Common myeloid progenitor, CD34-positive (primary cell): ENCODE data around the gene GALNT13.

ENCODE experiments used
- CTCF ChIA-PET: fragments of 350-600 bp; sonication (Branson Sonifier 250); formaldehyde crosslinking; loops from one replicate; lab custom pipeline; 2021; ENCODE audit warnings: antibody characterized with exemption; lab: Charles Lee
- POLR2A ChIA-PET: fragments of 350-600 bp; sonication (Branson Sonifier 250); formaldehyde crosslinking; loops from one replicate; lab custom pipeline; 2021; ENCODE audit warnings: antibody characterized with exemption; lab: Charles Lee
- DNase-seq, 3 donors: peaks; one replicate each; pipeline versions ENCODE4 v3.0.0 to v3.0.0-alpha.2; 2013
- H3K27ac ChIP-seq, 2 experiments: 1 replicate in 1 of 2; 2 replicates in 1 of 2; pipeline ENCODE4 v1.7.0; 2013; ENCODE audit warnings: inconsistent platforms in 2 of 2, low read length in 2 of 2, mild to moderate bottlenecking in 2 of 2, low read depth in 1 of 2, moderate library complexity in 1 of 2; ENCODE audit not compliant: severe bottlenecking in 2 of 2, insufficient read depth in 1 of 2, poor library complexity in 1 of 2
- H3K27me3 ChIP-seq, 5 experiments: replicated peaks in 2 of 5; 1 replicate in 3 of 5; 2 replicates in 2 of 5; pipeline versions ENCODE4 v1.6.1 to v1.7.0; 2013; ENCODE audit warnings: low read length in 4 of 5, mild to moderate bottlenecking in 2 of 5, moderate library complexity in 2 of 5, inconsistent platforms in 1 of 5; ENCODE audit not compliant: insufficient read depth in 5 of 5, control insufficient read depth in 4 of 5
- H3K36me3 ChIP-seq, 4 experiments: 1 replicate in 2 of 4; 2 replicates in 2 of 4; pipeline versions ENCODE4 v1.6.1 to v1.7.0; 2013; ENCODE audit warnings: low read length in 3 of 4, control low read depth in 1 of 4, mild to moderate bottlenecking in 1 of 4; ENCODE audit not compliant: control insufficient read depth in 4 of 4, insufficient read depth in 4 of 4
- H3K4me1 ChIP-seq, 4 experiments: 1 replicate in 3 of 4; 2 replicates in 1 of 4; pipeline versions ENCODE4 v1.6.1 to v1.7.1; 2013; ENCODE audit warnings: low read length in 3 of 4, mild to moderate bottlenecking in 3 of 4, control low read depth in 1 of 4, inconsistent platforms in 1 of 4, moderate library complexity in 1 of 4; ENCODE audit not compliant: control insufficient read depth in 4 of 4, insufficient read depth in 4 of 4; ENCODE audit errors: control extremely low read depth in 1 of 4
- H3K4me3 ChIP-seq, 7 experiments: 1 replicate in 4 of 7; 2 replicates in 3 of 7; pipeline versions ENCODE4 v1.5.1 to v1.7.0; 2013; ENCODE audit warnings: mild to moderate bottlenecking in 7 of 7, low read length in 6 of 7, moderate library complexity in 6 of 7, inconsistent platforms in 2 of 7, low read depth in 2 of 7, control low read depth in 1 of 7; ENCODE audit not compliant: insufficient read depth in 4 of 7, control insufficient read depth in 1 of 7; ENCODE audit errors: extremely low read depth in 1 of 7
- H3K9me3 ChIP-seq, 5 experiments: 1 replicate in 4 of 5; 2 replicates in 1 of 5; pipeline versions ENCODE4 v1.6.1 to v1.7.1; 2013; ENCODE audit warnings: low read length in 4 of 5, mild to moderate bottlenecking in 2 of 5, inconsistent platforms in 1 of 5, low read depth in 1 of 5, moderate library complexity in 1 of 5; ENCODE audit not compliant: control insufficient read depth in 4 of 5, insufficient read depth in 2 of 5; ENCODE audit errors: control extremely low read depth in 1 of 5
- WGBS: methylation state at CpG from one replicate; pipeline ENCODE4 v1.1.5; 2013; ENCODE audit not compliant: insufficient coverage; 5-methylcytosine and 5-hydroxymethylcytosine counted together

The GALNT13 gene

DNA sequence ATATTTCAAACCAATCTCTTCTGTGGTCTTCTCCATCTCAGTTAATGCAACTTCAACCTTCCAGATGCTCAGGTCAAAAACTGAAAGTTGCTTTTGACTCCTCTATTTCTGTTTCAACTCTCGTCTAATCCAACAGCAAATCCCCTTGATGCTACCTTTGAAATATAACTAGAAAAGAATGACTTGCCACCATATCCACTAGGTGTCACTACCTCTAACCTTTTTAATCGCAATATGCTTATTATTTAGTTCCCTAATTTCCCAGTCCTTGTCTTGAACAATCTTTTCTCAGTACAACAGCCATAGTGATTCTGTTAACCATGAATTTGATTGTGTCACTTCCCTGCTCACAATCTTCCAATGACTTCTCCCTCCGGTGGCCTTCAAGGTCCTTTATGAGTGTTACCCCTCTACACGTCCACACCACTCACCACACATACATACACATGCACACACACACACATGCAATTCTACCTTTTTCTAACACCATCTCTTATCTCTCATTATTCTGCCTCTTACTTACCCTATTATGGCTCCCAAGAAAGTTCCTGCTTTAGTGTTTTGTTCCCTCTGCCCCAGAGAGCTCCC is 581.3 kb downstream of the GALNT13 start:
- Histone ChIP-seq H3K27me3 (no peaks in the 10 kb centered on the region), H3K27ac (no peak overlapping the region), H3K4me3 (no peak overlapping the region), H3K4me1 (peaks cover 0 to 5% (median 2%) of the 10 kb centered on the region in 4 experiments), H3K9me3 (no peaks in the 10 kb centered on the region), H3K36me3 (no peaks in the 10 kb centered on the region)
- CTCF ChIA-PET: interaction anchor here (1.1 to 1.4 kb wide), 4 partner anchors 13 to 23 kb away, joined by 3 to 8 read pairs (median 4); no protein-coding TSS in a partner anchor
- peak; percentile 62 to 72 (median 71) for DNase-seq
- 45% methylated on average over 4 of the region's 4 CpGs for WGBS
- POLR2A ChIA-PET: no interaction called here

DNA sequence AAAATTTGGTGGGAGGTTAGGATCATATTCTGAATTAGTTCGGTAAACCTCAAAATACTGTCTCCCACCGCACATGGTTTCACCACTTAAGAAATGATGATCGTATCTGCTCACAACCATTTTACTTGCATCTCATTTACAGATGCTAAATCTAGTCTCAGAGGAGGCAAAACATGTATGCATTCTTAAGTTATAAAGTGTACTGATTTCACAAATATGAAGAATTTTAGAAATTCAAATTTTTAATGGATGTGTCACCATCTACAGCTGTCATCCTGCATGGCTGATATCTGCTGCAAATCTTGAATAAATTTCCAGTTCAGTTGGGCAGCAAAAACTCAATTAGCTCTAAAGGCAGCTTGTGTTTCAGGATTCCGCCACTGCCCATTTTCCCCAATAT is 583.4 kb downstream of the GALNT13 start:
- POLR2A ChIA-PET: no interaction called here
- peak overlapping the region in 2 of 7 experiments; percentile 35 to 59 for H3K4me3 ChIP-seq
- H3K27ac ChIP-seq: no peak overlapping the region
- H3K4me1 ChIP-seq: peaks cover 0 to 5% (median 2%) of the 10 kb centered on the region in 4 experiments
- H3K9me3 ChIP-seq: no peaks in the 10 kb centered on the region
- CTCF ChIA-PET: interaction anchor here (1.8 kb wide), 1 partner anchor 13 kb away, joined by 4 read pairs; no protein-coding TSS in a partner anchor
- H3K36me3 ChIP-seq: no peaks in the 10 kb centered on the region
- DNase-seq: no peak
- WGBS: 100% methylated on average over 1 of the region's 4 CpGs
- no peaks in the 10 kb centered on the region for H3K27me3 ChIP-seq

DNA sequence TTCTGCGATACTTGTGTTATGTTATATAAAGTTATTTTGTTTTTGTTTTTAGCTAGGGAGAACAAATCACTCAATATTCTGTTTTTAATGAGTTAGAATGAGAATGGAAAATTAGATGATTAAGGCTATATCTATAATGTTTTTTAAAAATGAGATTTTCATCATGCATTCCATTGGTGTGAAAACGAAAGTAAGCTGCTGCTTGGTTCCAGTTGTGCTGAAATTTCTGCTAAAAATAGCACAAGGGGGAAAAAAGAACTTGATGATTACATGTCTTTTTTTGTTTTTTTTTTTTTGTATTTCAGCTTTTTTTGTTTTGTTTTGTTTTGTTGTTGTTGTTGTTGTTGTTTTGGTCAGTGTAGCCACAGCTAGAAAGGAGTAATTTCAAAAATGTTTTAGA is 584.1 kb downstream of the GALNT13 start:
- H3K9me3 ChIP-seq: no peaks in the 10 kb centered on the region
- H3K4me3 ChIP-seq: peak overlapping the region in 6 of 7 experiments; percentile 19 to 59 (median 36)
- ChIA-PET POLR2A (no interaction called here), CTCF (interaction anchor here (1.8 kb wide), 1 partner anchor 14 kb away, joined by 4 read pairs; no protein-coding TSS in a partner anchor)
- peak overlapping the region in 1 of 2 experiments; percentile 17 for H3K27ac ChIP-seq
- H3K27me3 ChIP-seq: no peaks in the 10 kb centered on the region
- H3K4me1 ChIP-seq: peaks cover 0 to 5% (median 2%) of the 10 kb centered on the region in 4 experiments
- peak in 2 of 3 donors; percentile 56 to 72 for DNase-seq
- H3K36me3 ChIP-seq: no peaks in the 10 kb centered on the region
- WGBS: 0% methylated on average over 1 of the region's 2 CpGs

DNA sequence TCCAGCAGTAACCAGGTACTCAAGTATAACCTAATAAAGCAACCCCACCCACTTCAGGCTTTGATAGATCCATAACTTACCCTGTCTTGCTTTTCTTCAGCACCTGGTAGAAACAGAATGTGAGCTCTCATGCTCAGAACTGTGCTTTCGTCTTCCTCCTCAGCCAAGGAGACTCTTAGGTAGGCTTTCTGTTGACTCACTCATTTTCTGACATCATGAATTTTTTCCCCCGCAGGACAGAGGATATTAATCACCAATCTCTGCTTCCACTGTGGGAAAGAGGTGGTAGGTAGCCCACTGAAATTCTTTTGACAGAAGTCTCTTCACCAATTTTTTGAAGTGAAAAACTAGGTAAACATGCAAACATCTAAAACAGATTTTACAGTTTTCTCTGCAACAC is 585.6 kb downstream of the GALNT13 start:
- peak in 1 of 3 donors; percentile 5 for DNase-seq
- ChIA-PET CTCF (no interaction called here), POLR2A (no interaction called here)
- Histone ChIP-seq H3K36me3 (no peaks in the 10 kb centered on the region), H3K9me3 (no peaks in the 10 kb centered on the region), H3K27ac (no peak overlapping the region), H3K4me3 (no peak overlapping the region), H3K27me3 (no peaks in the 10 kb centered on the region), H3K4me1 (peaks cover 0 to 5% (median 2%) of the 10 kb centered on the region in 4 experiments)
- 100% methylated on average over 1 of the region's 2 CpGs for WGBS

DNA sequence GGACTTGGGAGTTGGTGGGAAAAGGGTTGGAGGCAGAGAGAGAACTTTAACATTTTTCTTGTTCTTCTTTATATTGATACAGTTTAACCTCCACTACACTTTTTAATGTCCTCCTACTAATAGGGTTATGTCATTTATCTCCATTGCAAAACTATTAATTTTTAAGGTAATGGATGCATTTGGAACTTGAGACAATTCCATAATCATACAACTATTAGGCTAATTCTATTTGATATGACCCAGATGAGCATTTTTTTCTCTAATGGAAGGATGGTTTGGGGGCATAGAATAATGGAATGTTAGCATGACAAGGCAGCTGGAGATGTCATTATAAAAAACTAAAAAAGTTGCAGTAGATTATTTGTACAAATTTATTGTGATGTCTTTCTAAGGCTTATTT is 587.6 kb downstream of the GALNT13 start:
- CTCF ChIA-PET: no interaction called here
- POLR2A ChIA-PET: no interaction called here
- H3K9me3 ChIP-seq: no peaks in the 10 kb centered on the region
- no peak for DNase-seq
- H3K27ac ChIP-seq: no peak overlapping the region
- H3K4me1 ChIP-seq: peaks cover 0 to 5% (median 2%) of the 10 kb centered on the region in 4 experiments
- H3K36me3 ChIP-seq: no peaks in the 10 kb centered on the region
- H3K4me3 ChIP-seq: no peak overlapping the region
- no peaks in the 10 kb centered on the region for H3K27me3 ChIP-seq

DNA sequence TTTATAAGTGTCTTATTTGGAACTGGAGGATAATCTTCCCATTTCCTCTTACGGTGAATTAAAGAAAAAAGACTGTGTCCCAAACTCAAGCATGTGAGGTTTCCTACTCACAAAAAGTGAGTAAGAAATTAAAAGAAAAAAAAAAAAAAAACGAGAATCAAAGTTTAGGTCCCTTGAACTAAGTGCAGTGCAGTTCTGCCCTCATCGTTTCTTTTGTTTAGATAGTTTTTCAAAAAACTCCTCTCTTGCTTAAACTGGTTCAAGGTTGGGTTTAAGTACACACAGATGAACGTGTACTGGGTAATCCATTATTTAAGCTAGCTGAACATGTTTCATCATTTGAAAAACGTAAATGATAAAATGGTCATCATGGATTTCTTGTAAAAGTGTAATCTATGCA is 590.9 kb downstream of the GALNT13 start:
- CTCF ChIA-PET: no interaction called here
- Histone ChIP-seq H3K36me3 (no peaks in the 10 kb centered on the region), H3K4me1 (no peaks in the 10 kb centered on the region), H3K9me3 (no peaks in the 10 kb centered on the region), H3K4me3 (no peak overlapping the region), H3K27ac (no peak overlapping the region), H3K27me3 (no peaks in the 10 kb centered on the region)
- 100% methylated on average over 4 of the region's 5 CpGs for WGBS
- POLR2A ChIA-PET: no interaction called here
- no peak for DNase-seq

DNA sequence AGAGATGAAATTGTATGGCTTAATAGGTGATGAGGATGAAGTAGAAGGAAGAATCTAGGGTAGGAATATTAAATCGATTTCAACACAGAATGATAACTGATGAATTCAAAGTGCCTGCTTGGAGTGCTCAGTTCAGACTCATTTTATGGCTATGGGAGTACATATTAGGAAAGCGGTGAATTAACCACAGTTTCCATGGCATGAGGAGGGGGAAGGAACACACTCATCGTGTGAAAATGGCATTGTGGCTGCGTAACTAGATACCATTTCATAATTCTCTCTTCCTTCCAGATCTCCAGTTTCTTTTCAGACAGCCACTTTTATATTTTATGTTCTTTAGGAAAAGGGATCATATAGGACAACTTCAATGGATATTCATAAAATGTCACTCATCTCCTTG is 594.5 kb downstream of the GALNT13 start:
- 94% methylated on average over 1 of the region's 4 CpGs for WGBS
- no peaks in the 10 kb centered on the region for H3K4me1 ChIP-seq
- no peaks in the 10 kb centered on the region for H3K36me3 ChIP-seq
- POLR2A ChIA-PET: no interaction called here
- H3K9me3 ChIP-seq: no peaks in the 10 kb centered on the region
- no peak overlapping the region for H3K27ac ChIP-seq
- CTCF ChIA-PET: interaction anchor here (0.8 kb wide), 1 partner anchor 14 kb away, joined by 3 read pairs; no protein-coding TSS in a partner anchor
- no peak for DNase-seq
- H3K27me3 ChIP-seq: no peaks in the 10 kb centered on the region
- no peak overlapping the region for H3K4me3 ChIP-seq
